Upper lobe of left lung (tissue), 4 donors: ENCODE data around the gene TBX20.

Source experiments
- POLR2A ChIP-seq, 4 donors: fragments of 450-650 bp; IDR thresholded peaks; one replicate each; pipeline ENCODE4 v1.5.1; 2016 to 2017; ENCODE audit warnings: antibody characterized with exemption in 4 of 4, mild to moderate bottlenecking in 2 of 4
- POLR2AphosphoS5 ChIP-seq, 2 donors: sonication (generic); formaldehyde crosslinking; IDR thresholded peaks; one replicate each; pipeline ENCODE4 v1.5.1; 2017; ENCODE audit warnings: antibody characterized with exemption in 2 of 2

- TF ChIP-seq POLR2AphosphoS5 (IDR thresholded peaks at IDR 0.05) (no peak), POLR2A (IDR thresholded peaks at IDR 0.05) (no peak)
These were observed 7.1 kb downstream of the TBX20 start for GRCh38 chr7:35246819-35247218.
